Liver (tissue), 9 donors: ENCODE results near the gene ANG. TPM values are rescaled to one million over a fixed set of nuclear protein-coding genes. Genes with fewer than 3 reads are reported as not detected.

Source experiments
- DNase-seq: peaks from one replicate; pipeline ENCODE4 v3.0.0-alpha.2; 2017; ENCODE audit warnings: low spot score
- H3K27ac ChIP-seq, 2 donors: one replicate each; pipeline ENCODE4 v1.7.0; 2013; ENCODE audit warnings: inconsistent platforms in 2 of 2, low read length in 2 of 2, control low read depth in 1 of 2, low read depth in 1 of 2, mild to moderate bottlenecking in 1 of 2
- H3K27me3 ChIP-seq, 4 donors: one replicate each; pipeline versions ENCODE4 v1.6.1 to v1.7.0; 2013; ENCODE audit warnings: low read length in 3 of 4, inconsistent platforms in 1 of 4, mild to moderate bottlenecking in 1 of 4, moderate library complexity in 1 of 4; ENCODE audit not compliant: control insufficient read depth in 4 of 4, insufficient read depth in 4 of 4
- H3K36me3 ChIP-seq, 4 donors: one replicate each; pipeline versions ENCODE4 v1.6.1 to v1.7.0; 2013; ENCODE audit warnings: low read length in 3 of 4, mild to moderate bottlenecking in 3 of 4, low read depth in 1 of 4, moderate library complexity in 1 of 4; ENCODE audit not compliant: control insufficient read depth in 4 of 4, insufficient read depth in 3 of 4
- H3K4me1 ChIP-seq, 4 donors: one replicate each; pipeline versions ENCODE4 v1.6.1 to v1.7.0; 2013; ENCODE audit warnings: low read length in 3 of 4, mild to moderate bottlenecking in 3 of 4, moderate library complexity in 1 of 4; ENCODE audit not compliant: control insufficient read depth in 4 of 4, insufficient read depth in 4 of 4
- H3K4me3 ChIP-seq, 3 donors: one replicate each; pipeline versions ENCODE4 v1.6.1 to v1.7.0; 2013; ENCODE audit warnings: low read length in 3 of 3, control low read depth in 1 of 3, low read depth in 1 of 3, mild to moderate bottlenecking in 1 of 3
- H3K9ac ChIP-seq, 2 donors: one replicate each; pipeline ENCODE4 v1.7.0; 2013; ENCODE audit warnings: low read length in 2 of 2, mild to moderate bottlenecking in 2 of 2, moderate library complexity in 2 of 2, control low read depth in 1 of 2, low read depth in 1 of 2
- H3K9me3 ChIP-seq, 4 donors: one replicate each; pipeline versions ENCODE4 v1.6.1 to v1.7.0; 2013; ENCODE audit warnings: low read length in 3 of 4; ENCODE audit not compliant: control insufficient read depth in 4 of 4
- EGR1 ChIP-seq, 2 donors: IDR thresholded peaks; 2 replicates each; pipeline ENCODE4 v1.6.1; 2016 to 2018; ENCODE audit warnings: antibody characterized with exemption in 2 of 2, low read depth in 2 of 2
- FOXA1 ChIP-seq: IDR thresholded peaks from 2 replicates; pipeline ENCODE4 v1.6.1; 2016; ENCODE audit warnings: antibody characterized with exemption
- FOXA2 ChIP-seq: IDR thresholded peaks from 2 replicates; pipeline ENCODE4 v1.6.1; 2016; ENCODE audit warnings: antibody characterized with exemption
- GABPA ChIP-seq, 2 donors: IDR thresholded peaks in 1 of 2; conservative IDR thresholded peaks in 1 of 2; 2 replicates each; pipeline ENCODE4 v1.6.1; 2016; ENCODE audit warnings: antibody characterized with exemption in 2 of 2, mild to moderate bottlenecking in 1 of 2, moderate library complexity in 1 of 2
- HNF4A ChIP-seq, 2 donors: conservative IDR thresholded peaks; 2 replicates each; pipeline ENCODE4 v1.6.1; 2016; ENCODE audit warnings: antibody characterized with exemption in 2 of 2, mild to moderate bottlenecking in 2 of 2
- HNF4G ChIP-seq: IDR thresholded peaks from 2 replicates; pipeline ENCODE4 v1.6.1; 2016; ENCODE audit warnings: antibody characterized with exemption
- JUND ChIP-seq, 2 donors: IDR thresholded peaks; 2 replicates each; pipeline ENCODE4 v1.6.1; 2016; ENCODE audit warnings: antibody characterized with exemption in 2 of 2
- NR2F2 ChIP-seq: IDR thresholded peaks from 2 replicates; pipeline ENCODE4 v1.6.1; 2016; ENCODE audit warnings: antibody characterized with exemption
- RAD21 ChIP-seq, 2 donors: IDR thresholded peaks; 2 replicates each; pipeline ENCODE4 v1.6.1; 2016; ENCODE audit warnings: antibody characterized with exemption in 2 of 2, mild to moderate bottlenecking in 2 of 2
- RXRA ChIP-seq, 2 donors: IDR thresholded peaks; 2 replicates each; pipeline ENCODE4 v1.6.1; 2017 to 2018; ENCODE audit warnings: antibody characterized with exemption in 2 of 2, mild to moderate bottlenecking in 1 of 2
- SP1 ChIP-seq: IDR thresholded peaks from 2 replicates; pipeline ENCODE4 v1.6.1; 2018; ENCODE audit warnings: antibody characterized with exemption, mild to moderate bottlenecking
- TAF1 ChIP-seq: conservative IDR thresholded peaks from 2 replicates; pipeline ENCODE4 v1.6.1; 2016; ENCODE audit warnings: antibody characterized with exemption, mild to moderate bottlenecking
- YY1 ChIP-seq: IDR thresholded peaks from 2 replicates; pipeline ENCODE4 v1.6.1; 2016; ENCODE audit warnings: antibody characterized with exemption, mild to moderate bottlenecking
- WGBS: extraction: QIAGEN DNeasy Blood & Tissue Kit; methylation state at CpG from one replicate; pipeline ENCODE4 v1.1.7; 2013; 5-methylcytosine and 5-hydroxymethylcytosine counted together
- polyA plus RNA-seq, 2 donors: library from polyadenylated mRNA; stranded (reverse) in 1 of 2; unstranded in 1 of 2; fragments of 200-250 nt in 1 of 2; fragments of >200 nt in 1 of 2; fragmentation: Nextera tagmentation in 1 of 2; extraction: Ambion mirVana in 1 of 2; gene quantifications; one replicate each; pipeline versions ENCODE4 v1.2.1 to v1.2.3, GENCODE V29; 2013 to 2015
- total RNA-seq, 2 donors: library from RNA; depleted of rRNA; stranded (reverse); fragments of >200 nt; gene quantifications; one replicate each; pipeline ENCODE4 v1.2.3, GENCODE V29; 2014
- TF ChIP-seq, protein P1 (sequence below): IDR thresholded peaks from 2 replicates; pipeline ENCODE4 v1.6.1; 2016; ENCODE audit warnings: antibody characterized with exemption
- TF ChIP-seq, protein P2 (sequence below): IDR thresholded peaks from 2 replicates; pipeline ENCODE4 v1.6.1; 2016; ENCODE audit warnings: antibody characterized with exemption
- TF ChIP-seq, protein P3 (sequence below): IDR thresholded peaks from 2 replicates; pipeline ENCODE4 v1.6.1; 2016; ENCODE audit warnings: antibody characterized with exemption
- TF ChIP-seq, protein P4 (sequence below): fragments of 150-350 bp; IDR thresholded peaks from 2 replicates; pipeline ENCODE4 v1.5.1; 2017; ENCODE audit warnings: improper control_type of control experiment, low read depth, low read length; ENCODE audit not compliant: missing input control
- TF ChIP-seq, protein P5 (sequence below): IDR thresholded peaks from 2 replicates; pipeline ENCODE4 v1.6.1; 2016; ENCODE audit warnings: antibody characterized with exemption, mild to moderate bottlenecking
- donor health status: healthy.
- donor health status: healthy.
- donor health status: healthy.
- donor health status: healthy.
- donor health status: healthy.

The ANG gene
- total and polyA plus RNA-seq, 4 donors = 153 to 2,524 (median 1,379) TPM

DNA sequence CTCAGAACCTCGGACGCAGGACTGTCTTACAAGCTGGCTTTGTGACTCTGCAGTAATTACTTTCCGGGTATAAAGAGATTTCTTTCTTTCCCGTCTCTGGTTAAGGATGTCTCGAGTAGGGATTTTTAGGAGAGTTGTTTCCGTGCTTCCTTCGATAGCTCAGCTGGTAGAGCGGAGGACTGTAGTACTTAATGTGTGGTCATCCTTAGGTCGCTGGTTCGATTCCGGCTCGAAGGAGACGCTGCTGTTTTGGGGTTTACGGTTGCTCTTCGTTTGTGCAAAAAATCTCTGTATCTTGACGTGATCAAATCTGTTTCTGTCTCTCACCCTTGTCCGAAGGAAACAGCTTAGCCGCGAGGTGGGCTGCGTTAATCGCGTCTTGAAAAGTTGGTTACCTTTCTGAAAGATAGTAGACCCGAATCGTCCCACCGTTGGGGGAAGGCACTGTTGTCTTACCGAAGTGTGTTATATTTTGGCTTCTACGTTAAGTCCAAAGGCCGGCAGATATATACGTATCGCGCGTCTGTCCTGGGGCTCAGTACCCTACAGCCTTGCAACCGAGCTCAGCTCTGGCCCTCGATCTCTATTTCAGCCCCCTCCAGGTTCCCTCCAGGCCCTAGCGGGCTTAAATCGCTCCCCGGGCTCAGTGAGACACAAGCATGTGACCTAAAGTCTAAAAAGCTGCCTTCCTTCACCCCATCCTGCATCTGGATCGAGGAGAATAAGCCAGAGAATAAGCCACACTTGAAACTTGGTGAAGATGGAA lies 5.3 kb upstream of the ANG start:
- TF ChIP-seq, protein P1, sequence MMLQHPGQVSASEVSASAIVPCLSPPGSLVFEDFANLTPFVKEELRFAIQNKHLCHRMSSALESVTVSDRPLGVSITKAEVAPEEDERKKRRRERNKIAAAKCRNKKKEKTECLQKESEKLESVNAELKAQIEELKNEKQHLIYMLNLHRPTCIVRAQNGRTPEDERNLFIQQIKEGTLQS = peak; percentile 99
- TF ChIP-seq EGR1 (IDR thresholded peaks at IDR 0.05; ENCODE audit: low read depth in 2 of 2) = no peak
- peak; percentile 12 for TF ChIP-seq SP1
- H3K27me3 ChIP-seq = no peaks in the 10 kb centered on the region
- H3K9me3 ChIP-seq = no peaks in the 10 kb centered on the region
- peaks cover 2 to 42% (median 29%) of the 10 kb centered on the region in 4 donors for H3K4me1 ChIP-seq
- H3K9ac ChIP-seq = peak overlapping the region; percentile 78 to 96
- H3K27ac ChIP-seq = peak overlapping the region; percentile 95 to 97
- under 1% methylated on average over 38 of the region's 38 CpGs for WGBS
- peak; percentile 73 for DNase-seq
- H3K4me3 ChIP-seq = peak overlapping the region; percentile 71 to 97 (median 74)
- no peaks in the 10 kb centered on the region for H3K36me3 ChIP-seq

DNA sequence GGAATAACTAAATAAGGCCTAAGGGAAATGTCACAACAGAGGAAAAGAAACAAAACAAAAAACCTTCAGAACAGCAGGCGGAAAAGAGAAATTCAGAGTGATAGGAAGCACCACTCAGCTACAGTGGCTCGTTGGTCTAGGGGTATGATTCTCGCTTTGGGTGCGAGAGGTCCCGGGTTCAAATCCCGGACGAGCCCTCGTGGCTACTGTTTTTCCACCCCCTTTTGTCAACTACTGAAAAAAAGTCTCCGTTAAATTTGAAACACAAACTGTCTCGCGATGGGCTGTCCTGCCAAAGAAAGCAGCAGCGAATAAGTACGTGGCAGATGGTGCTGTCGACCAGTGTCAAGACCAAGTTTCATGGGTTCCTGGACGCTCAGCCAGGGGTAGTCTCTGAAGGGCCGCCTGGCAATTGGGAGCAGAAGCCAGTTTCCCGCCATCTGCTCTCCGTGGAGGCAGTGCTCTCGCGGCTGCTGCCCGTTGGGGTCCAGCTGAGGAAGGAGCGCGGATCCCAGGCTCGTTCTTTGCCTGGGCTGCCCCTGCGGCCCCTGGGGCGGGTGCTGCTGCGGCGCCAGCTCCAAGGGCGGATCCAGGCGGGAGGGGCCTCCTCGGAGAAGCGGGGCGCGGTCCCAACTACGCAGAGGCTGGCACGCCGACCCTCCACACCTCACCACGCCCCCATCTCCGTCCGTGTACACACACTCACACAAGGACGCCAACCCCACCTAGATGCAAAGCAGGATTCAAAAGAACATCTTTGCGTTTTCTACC lies 4.5 kb upstream of the ANG start, which contains the start of gene RNASE4:
Gene RNASE4, plus strand, starts transcription at position 670 of the 771 bp plus-strand sequence. CDS start 14,812 bp downstream, outside the sequence.
- TF ChIP-seq, protein P2, sequence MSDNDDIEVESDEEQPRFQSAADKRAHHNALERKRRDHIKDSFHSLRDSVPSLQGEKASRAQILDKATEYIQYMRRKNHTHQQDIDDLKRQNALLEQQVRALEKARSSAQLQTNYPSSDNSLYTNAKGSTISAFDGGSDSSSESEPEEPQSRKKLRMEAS = peak; percentile 79
- TF ChIP-seq GABPA (IDR thresholded peaks at IDR 0.05 in 1 of 2, conservative IDR thresholded peaks at IDR 0.05 in 1 of 2) (no peak), RAD21 (IDR thresholded peaks at IDR 0.05) (peak in 1 of 2 donors; percentile 2), RXRA (IDR thresholded peaks at IDR 0.05) (peak; percentile 28 to 44), NR2F2 (peak; percentile 32), FOXA1 (peak; percentile 33), HNF4G (no peak), EGR1 (IDR thresholded peaks at IDR 0.05; ENCODE audit: low read depth in 2 of 2) (no peak), TAF1 (peak; percentile 46), FOXA2 (no peak), JUND (IDR thresholded peaks at IDR 0.05) (peak in 1 of 2 donors; percentile 51), SP1 (peak; percentile 48), YY1 (peak; percentile 15), HNF4A (conservative IDR thresholded peaks at IDR 0.05) (peak in 1 of 2 donors; percentile 14)
- TF ChIP-seq, protein P3, sequence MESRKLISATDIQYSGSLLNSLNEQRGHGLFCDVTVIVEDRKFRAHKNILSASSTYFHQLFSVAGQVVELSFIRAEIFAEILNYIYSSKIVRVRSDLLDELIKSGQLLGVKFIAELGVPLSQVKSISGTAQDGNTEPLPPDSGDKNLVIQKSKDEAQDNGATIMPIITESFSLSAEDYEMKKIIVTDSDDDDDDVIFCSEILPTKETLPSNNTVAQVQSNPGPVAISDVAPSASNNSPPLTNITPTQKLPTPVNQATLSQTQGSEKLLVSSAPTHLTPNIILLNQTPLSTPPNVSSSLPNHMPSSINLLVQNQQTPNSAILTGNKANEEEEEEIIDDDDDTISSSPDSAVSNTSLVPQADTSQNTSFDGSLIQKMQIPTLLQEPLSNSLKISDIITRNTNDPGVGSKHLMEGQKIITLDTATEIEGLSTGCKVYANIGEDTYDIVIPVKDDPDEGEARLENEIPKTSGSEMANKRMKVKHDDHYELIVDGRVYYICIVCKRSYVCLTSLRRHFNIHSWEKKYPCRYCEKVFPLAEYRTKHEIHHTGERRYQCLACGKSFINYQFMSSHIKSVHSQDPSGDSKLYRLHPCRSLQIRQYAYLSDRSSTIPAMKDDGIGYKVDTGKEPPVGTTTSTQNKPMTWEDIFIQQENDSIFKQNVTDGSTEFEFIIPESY = peak; percentile 79
- TF ChIP-seq, protein P4, sequence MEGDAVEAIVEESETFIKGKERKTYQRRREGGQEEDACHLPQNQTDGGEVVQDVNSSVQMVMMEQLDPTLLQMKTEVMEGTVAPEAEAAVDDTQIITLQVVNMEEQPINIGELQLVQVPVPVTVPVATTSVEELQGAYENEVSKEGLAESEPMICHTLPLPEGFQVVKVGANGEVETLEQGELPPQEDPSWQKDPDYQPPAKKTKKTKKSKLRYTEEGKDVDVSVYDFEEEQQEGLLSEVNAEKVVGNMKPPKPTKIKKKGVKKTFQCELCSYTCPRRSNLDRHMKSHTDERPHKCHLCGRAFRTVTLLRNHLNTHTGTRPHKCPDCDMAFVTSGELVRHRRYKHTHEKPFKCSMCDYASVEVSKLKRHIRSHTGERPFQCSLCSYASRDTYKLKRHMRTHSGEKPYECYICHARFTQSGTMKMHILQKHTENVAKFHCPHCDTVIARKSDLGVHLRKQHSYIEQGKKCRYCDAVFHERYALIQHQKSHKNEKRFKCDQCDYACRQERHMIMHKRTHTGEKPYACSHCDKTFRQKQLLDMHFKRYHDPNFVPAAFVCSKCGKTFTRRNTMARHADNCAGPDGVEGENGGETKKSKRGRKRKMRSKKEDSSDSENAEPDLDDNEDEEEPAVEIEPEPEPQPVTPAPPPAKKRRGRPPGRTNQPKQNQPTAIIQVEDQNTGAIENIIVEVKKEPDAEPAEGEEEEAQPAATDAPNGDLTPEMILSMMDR = no peak
- TF ChIP-seq, protein P5, sequence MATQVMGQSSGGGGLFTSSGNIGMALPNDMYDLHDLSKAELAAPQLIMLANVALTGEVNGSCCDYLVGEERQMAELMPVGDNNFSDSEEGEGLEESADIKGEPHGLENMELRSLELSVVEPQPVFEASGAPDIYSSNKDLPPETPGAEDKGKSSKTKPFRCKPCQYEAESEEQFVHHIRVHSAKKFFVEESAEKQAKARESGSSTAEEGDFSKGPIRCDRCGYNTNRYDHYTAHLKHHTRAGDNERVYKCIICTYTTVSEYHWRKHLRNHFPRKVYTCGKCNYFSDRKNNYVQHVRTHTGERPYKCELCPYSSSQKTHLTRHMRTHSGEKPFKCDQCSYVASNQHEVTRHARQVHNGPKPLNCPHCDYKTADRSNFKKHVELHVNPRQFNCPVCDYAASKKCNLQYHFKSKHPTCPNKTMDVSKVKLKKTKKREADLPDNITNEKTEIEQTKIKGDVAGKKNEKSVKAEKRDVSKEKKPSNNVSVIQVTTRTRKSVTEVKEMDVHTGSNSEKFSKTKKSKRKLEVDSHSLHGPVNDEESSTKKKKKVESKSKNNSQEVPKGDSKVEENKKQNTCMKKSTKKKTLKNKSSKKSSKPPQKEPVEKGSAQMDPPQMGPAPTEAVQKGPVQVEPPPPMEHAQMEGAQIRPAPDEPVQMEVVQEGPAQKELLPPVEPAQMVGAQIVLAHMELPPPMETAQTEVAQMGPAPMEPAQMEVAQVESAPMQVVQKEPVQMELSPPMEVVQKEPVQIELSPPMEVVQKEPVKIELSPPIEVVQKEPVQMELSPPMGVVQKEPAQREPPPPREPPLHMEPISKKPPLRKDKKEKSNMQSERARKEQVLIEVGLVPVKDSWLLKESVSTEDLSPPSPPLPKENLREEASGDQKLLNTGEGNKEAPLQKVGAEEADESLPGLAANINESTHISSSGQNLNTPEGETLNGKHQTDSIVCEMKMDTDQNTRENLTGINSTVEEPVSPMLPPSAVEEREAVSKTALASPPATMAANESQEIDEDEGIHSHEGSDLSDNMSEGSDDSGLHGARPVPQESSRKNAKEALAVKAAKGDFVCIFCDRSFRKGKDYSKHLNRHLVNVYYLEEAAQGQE = no peak
- TF ChIP-seq, protein P1 = peak; percentile 100
- under 1% methylated on average over 42 of the region's 42 CpGs for WGBS
- Histone ChIP-seq H3K27me3 (no peaks in the 10 kb centered on the region), H3K9ac (peak within 1 kb of the TSS; percentile 78 to 96), H3K36me3 (no peaks in the 10 kb centered on the region), H3K4me3 (peak within 1 kb of the TSS; percentile 71 to 97 (median 92)), H3K27ac (peak within 1 kb of the TSS; percentile 95 to 97), H3K4me1 (peaks cover 2 to 46% (median 30%) of the 10 kb centered on the region in 4 donors), H3K9me3 (no peaks in the 10 kb centered on the region)
- peak; percentile 84 for DNase-seq
